Ramos (cell line): ENCODE measurements around the gene CTNNA3.

ENCODE experiments used
- in situ Hi-C: fragments of 300-500 bp; cut with MboI; formaldehyde crosslinking; loops from one replicate; pipeline ENCODE4 v1.14.3; 2022; ENCODE audit warnings: low sequenced_read_pairs; ENCODE audit not compliant: unreplicated experiment

The CTNNA3 gene

DNA sequence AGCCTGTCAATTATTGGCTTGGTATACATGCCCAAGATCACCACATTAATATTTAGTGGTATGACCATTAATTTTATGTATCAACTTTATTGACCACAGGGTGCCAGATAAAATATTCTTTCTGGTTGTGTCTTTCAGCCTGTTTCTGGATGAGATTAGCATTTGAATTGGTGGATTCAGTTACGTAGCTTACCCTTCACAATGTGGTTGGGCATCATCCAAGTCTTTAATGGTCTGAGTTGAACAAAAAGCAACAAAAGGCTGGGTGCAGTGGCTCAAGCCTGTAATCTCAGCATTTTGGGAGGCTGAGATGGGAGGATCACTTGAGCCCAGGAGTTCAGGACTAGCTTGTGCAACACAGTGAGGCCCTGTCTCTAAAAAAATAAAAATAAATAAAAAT is 1472.3 kb downstream of the CTNNA3 start:
- in situ Hi-C loops: no loop called here

DNA sequence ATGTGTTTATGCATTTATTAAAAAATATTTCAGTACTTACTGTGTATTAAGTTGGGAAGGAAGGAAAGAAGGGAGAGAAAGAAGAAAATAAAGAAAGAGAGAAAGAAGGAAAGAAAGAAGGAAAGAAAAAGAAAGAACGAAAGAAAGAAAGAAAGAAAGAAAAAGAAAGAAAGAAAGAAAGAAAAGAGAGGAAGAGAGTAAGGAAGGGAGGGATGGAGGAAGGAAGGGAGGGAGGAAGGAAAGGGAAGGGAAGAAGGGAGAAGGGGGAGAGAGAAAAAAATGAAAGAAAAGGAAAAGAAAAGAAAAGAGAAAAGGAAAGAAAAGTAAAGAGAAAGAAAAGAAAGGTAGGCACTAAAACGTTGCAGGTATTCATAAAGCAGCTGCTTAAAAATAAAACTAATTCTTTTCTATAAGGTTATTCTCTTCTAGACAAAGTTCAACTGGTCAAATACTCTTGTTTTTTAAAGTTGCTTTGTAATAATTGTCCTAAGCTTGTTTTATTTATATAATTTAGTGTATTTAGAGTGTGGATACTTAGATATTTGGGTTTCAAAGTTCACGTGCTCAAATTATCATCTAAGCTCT is 1473.4 kb downstream of the CTNNA3 start:
- in situ Hi-C loops: no loop called here

DNA sequence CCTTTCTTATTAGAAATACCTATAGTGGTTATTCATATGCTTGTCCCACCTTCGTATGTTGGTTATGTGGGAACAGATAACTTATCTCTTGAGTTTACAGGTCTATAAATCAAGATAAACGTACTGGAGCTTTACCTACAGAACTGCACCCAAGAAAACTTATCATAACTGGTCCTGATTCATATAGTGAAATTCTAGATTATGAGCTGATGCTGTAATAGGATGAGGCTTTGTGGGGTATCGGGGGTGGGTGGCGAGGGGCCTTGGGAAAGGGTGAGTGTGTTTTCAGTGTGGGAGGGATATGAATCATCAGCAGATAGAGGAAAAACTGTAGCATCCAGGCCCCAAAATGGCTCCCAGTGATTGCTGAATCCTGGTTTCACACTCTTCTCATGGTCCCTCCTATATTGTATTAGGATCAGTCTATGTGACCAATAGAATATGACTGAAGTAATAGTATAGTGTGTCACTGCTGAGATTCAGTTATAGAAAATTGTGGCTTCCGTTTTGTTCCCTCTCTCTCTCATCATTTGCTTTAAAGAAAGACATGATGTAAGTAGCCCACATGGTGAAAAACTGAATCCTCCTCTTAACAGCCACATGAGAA is 1476.9 kb downstream of the CTNNA3 start:
- in situ Hi-C loops: no loop called here

DNA sequence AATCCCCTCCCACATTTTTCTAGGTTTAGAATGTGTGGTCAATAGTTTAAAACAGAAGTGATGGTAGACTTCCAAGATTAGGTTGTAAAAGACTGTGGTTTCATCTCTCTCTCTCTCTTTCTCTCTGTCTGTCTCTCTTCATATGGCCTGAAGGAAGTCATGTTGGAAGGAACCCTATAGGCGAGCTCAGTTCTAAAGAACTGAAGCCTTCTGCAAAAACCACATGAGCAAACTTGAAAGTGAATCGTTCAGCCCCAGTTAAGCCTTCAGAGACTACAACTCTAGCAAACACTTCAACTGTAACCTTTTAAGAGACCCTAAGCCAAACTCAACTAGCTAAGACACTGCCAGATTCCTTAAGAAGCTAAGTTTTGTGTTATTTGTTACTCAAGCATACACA is 1477.7 kb downstream of the CTNNA3 start:
- in situ Hi-C loops: no loop called here

DNA sequence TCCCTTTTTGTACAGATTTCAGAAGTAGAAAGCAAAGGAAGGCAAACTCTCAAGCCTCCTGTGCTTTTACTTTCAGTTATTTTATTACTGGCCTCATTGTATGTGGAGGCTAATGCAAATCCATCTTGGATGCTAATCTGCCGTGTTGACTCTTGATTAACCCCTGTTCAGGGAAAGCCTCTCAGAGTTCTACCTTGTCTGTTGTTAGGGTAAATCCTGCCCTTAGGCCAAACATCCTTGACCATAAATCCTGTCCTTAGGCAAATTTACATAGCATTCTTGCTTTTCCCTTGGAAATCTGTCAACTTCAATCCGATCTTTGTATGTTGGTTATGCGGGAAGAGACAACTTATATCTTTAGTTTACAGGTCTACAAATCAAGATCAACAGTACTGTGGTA is 1480.1 kb downstream of the CTNNA3 start:
- in situ Hi-C loops: no loop called here

DNA sequence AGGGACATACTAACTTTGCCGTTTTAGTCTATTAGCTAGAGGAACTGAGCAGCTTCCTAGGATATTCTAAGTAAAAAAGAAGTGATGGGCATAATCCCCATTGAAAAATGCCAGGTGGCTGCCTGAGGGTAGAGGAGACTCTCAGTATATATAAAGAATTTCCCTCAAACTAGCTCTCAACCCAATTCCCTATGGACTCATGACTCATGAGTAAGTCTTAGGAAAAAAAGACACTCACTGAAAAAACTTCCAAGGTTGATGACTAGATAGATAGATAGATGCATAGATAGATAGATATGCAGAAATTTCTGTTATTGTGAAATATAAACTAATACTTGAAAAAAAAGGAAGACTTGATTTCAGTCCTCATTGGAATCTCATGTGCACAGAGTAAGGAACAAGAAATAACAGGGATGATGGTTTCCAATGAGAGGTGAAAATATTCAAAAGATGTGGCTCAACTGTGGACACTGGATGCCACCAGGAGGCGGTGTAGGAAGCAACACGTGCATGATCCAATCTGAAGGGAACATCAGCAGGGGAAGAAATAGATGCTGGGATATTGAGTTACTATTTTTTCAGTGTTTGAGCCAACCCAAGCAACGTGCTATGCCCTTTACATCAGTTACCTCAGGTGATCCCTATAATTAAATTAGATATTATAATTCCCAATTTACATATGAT is 1481.1 kb downstream of the CTNNA3 start:
- in situ Hi-C loops: no loop called here

DNA sequence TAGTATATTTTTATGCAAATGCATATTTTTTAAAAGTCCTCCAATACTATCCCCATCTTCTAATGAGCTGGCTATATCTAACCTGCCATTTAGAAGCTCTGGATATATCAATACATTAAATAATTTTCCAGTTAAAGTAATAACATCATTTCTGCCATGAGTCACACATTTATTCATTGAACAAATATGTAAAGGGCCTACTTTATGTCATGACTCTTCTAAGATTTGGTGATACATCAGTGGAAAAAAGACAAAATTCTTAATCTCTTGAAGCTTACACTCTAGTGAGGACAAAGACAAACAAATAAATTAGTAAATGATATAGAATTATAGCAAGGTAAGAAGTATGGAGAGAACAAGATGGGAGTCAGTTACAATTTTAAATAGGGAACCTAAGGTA is 1487.0 kb downstream of the CTNNA3 start:
- in situ Hi-C loops: no loop called here

DNA sequence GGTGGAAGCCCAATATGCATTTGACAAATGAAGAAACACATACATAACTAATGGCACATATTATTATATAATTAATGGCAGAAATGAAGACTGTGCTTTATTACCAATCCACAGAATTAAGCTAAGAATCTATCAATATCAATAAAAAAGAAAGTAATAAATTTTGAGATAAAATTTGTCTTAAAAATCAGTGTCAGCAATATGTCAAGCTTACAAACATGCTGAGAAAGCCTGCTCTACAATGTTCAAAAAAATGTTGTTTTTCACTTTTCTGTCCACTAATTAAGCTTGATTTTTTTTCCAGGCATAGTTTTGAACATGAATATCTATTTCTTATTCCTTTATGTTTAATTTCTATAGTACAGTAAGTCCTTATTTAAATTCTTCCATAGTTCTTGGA is 1491.2 kb downstream of the CTNNA3 start:
- in situ Hi-C loops: no loop called here

DNA sequence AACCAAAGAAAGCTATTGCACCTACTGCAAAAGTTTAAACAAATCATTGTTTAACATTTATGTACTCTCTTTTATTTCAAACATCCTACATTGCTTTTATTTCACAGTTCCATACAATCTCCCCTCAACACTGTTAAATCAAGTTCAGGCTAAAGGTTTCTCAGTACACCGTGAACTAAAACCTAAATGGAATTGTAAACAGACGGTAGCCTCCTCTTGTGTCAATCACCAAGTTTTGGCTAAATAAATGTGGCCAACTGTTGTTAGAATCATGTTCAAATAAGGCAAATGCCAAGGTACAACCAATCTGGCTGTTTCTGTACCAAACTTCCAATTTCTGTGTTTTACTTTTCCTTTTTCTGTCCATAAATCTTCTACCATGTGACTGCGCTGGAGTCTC is 1493.9 kb downstream of the CTNNA3 start:
- in situ Hi-C loops: no loop called here

DNA sequence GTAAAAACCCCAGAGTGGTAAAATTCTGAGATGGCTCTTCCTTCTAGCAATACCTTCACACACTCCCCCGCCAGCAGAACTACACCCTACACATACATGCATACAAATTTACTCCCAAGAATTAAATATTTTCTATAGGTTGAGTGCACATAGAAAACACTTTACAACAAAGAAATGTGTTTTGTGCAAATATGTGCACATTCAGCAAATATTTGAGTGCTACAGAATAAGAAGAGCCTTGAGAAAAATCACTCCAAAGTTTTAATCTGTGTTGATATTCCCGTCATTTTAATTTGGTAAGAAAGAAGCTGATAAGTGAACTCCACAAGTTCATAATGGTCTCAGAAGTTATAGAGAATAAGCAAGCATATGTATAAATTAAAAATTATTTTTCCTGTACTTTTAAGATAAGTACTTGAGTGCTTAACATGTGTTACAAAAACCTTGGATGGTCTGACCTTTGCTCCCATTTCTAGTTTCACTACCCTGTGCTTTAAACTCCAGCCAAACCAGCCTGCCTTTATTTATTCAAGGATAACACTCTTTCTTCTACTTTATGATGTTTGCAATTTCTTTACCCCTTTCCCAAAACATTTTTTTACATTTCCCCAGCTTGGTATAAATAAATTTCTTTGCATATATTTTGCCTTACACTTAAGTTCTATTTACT is 1503.7 kb downstream of the CTNNA3 start:
- in situ Hi-C loops: no loop called here

DNA sequence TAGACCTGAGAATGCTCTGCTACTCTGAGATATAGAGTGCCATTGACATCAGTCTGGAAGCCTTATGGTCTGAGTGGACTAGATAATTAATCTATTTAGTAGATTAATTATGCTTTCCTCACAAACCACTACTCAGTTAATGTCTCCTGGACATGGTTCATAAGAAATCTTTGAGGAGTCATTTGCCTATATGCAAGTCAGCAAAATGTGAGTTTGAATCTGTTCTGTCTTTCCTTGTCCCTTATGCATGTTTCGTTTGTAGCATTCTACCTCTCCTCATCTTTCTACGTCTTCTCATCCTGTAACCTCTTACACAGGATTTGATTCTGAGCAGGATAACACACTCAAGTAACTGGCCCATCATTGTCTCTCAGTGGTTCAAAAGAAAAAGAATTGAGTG is 1505.6 kb downstream of the CTNNA3 start:
- in situ Hi-C loops: no loop called here

DNA sequence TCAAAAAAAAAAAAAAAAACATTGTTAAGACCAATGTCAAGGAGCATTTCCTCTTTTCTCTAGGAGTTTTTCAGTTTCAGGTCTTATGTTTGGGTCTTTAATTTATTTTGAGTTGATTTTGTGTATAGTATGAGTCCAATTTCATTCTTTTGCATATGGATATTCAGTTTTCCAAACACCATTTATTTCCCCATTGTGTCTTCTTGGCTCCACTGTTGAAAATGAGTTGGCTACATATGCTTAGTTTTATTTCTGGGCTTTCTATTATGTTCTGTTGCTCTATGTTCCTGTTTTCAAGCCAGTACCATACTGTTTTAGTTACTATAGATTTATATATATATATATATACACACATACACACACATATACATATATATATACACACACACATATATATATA is 1506.7 kb downstream of the CTNNA3 start:
- in situ Hi-C loops: no loop called here

DNA sequence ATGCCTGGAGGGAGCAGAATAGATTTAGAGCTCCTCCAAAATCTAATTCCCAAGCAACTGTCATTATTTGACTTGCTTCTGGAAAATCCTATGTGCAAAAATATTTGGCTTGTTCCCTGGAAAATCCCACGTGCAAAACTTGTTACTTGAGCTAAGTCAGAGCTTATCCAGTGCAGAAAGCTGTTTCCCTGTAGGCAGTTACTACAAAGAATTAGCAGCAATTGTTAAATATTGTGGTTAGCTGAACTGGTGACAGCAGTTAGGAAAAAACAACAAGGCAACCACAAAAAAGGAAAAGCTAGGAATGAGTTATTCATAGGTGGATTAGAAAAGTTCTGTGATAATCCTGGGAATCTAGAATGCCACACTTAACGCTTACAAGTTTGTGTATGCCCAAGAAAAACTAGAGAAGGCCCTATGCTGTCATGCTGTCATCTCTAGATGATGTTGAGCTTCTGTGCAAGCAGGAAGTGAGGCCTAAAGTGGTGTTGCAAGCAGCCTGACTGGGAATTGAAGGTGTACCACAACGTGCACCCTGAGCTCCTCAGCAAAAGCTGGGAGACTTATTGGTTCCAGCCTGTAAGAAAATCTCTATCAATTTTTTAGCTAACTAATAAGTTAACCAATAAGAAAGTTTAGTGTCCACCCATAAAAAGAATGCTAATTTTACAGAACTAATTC is 1508.8 kb downstream of the CTNNA3 start:
- in situ Hi-C loops: no loop called here

DNA sequence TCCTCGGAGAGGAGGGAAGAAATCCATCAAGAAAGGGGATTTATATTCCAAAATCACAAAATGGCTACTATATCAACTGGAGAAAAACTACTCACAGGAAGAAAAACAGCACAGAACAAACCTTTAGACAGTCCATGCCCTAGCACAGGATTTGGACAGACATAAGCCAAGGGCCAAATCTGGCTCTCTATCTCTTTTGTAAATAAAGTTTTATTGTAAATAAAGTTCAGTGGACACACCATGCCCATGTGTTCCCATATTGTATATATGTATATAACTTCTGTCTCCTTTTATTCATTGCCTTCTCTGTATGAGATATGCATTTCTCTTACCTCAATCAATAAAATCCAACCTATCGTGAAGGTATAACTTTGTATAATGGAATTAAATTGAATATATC is 1513.0 kb downstream of the CTNNA3 start:
- in situ Hi-C loops: no loop called here

DNA sequence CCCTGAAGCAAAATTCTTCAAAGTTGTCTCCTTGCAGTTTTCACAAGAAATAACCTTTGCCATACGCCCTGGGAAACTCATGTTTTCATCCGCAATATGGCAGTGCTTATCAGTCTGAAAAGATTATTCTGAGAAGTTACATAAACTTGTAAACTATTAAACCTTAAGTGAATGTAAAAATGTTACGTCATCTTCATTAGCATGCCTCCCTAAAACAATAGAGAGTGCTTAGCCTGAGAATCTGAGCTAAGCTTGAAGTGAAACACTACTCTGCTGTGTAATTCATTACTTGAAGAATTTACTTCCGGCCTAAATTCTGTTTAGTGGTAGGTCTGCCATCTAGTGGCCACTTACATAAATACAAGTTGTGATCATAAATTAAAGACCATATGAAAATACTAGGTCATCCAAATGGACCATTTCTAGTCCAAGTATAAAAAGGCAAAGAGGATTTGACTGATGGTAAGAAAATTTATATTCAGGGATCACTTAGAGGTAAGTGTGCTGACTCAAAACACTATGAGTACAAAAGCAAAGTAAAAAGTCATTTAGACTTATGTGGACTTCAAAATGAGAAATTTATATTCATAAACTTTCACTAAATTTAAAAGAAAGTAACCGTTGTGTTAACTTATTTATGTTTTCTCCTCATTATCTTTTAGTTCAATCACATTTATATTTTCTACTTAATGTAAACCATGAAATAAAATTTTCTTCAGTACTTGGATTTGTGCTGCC is 1515.2 kb downstream of the CTNNA3 start:
- in situ Hi-C loops: no loop called here

DNA sequence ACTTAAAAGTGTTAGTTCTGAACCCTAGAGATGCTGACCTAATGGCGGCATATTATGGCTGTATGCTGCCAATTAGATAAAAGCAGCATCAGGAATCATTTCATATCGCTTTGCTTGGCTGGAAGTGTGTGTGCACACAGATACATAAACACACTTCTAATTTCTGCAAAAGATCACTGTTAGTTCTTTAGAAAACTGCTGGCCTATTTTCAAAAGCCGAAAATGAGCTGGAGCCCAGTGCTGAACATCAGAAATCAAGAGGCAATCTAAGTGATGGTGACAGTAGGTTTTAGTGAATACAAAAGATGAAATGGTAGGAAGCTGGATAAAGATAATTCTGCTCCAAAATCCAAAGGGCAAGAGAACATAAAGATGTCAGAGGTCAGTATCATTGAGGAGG is 1516.0 kb downstream of the CTNNA3 start:
- in situ Hi-C loops: no loop called here

DNA sequence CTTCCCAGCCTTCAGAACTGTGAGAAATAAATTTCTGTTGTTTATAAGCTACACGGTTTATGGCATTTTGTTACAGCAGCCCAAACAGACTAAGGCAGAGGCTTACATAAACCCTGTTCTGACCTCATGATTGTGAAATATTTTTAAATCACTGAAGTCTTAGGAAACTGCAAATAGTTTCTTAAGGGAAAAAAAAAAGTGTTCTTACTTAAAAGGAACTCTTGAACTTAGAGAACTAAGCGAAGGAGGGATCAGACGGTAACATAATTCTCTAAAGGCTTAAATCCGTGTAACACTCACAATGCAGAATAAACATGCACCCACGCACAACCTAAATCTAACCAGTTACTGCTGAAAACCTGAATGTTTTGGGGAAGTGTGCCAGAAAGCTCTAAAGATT is 1519.2 kb downstream of the CTNNA3 start:
- in situ Hi-C loops: no loop called here

DNA sequence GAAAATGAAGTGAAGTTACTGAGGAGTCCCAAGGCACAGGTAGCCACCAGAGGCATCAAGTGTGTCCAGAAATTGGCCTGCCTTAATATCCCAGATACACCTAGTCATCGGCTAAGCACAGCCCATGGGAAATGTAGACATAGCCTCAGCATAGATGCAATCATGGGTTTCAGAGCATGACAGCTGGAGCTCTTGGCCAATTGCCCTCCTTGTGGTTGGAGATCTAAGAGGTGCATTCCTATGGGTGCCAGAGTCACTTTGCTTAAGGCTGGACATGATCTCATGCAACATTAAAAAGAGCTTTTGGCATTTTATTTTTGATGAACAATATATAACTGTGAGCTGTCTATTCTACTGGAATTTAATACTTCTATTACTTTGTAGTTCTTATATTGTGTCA is 1528.2 kb downstream of the CTNNA3 start:
- in situ Hi-C loops: no loop called here

DNA sequence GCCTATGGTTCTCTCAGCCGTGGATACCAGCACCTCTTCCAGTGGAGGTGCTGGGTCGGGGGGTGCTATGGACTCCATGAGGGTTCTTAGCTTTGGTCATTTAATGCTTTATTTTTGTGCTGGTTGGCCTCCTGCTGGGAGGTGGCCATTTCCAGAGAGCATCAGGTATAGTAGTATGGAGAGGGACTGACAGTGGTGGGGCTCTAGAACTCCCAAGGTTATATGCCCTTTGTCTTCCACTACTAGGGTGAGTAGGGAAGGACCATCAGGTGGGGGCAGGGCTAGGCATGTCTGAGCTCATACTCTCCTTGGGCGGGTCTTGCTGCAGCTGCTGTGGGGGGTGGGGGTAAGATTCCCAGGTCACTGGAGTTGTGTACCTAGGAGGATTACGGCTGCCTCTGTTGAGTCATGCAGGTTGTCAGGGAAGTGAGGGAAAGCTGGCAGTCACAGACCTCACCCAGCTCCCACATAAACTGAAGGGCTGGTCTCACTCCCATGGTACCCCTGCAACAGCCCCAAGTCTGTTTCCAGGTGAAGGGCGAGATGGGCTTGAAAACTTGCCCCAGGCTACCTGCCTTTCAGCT is 1533.3 kb downstream of the CTNNA3 start:
- in situ Hi-C loops: no loop called here

DNA sequence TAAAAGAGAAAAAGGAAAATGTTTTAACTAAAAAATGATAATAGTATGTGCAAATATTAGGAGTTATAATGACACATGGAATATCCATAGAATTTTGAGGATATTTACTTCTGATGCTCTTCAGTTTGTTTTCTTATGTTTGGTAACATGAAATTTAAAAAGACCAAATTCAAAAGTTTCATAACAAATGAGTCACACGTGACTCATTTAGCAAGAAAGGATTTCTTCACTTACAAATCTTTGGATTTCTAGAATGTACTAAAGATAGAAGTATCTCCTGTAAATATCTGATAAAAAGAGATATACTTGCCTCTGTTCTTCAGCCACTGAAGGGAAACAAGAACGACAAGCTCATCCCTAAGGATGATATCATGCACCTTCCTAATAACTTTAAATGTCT is 1544.6 kb downstream of the CTNNA3 start:
- in situ Hi-C loops: no loop called here
